Measurements from ENCODE around the gene CMC1. TPM values are rescaled to one million over a fixed set of nuclear protein-coding genes. Genes with fewer than 3 reads are reported as not detected.

Gene CMC1
- total RNA-seq, 1 experiment from 2014 or later, result 16.5 TPM

GRCh38 chr3:28252001-28252431, 10.6 kb downstream of the CMC1 start:
- WGBS (ENCODE audit: extremely low coverage, insufficient read length, low lambda C conversion rate), result no CpG with 5 or more reads among the region's 3 CpGs
- Histone ChIP-seq H3K9me3 (ENCODE audit: control insufficient read depth, low read depth, low read length) (no peaks in the 10 kb centered on the region), H2BK12ac (ENCODE audit: insufficient read length, low read depth, low read length) (no peak overlapping the region), H4K8ac (replicated peaks; ENCODE audit: insufficient read length, low read depth, low read length) (no peak overlapping the region), H3K9ac (ENCODE audit: extremely low read depth, insufficient read length, low read length) (no peak overlapping the region), H3K18ac (ENCODE audit: insufficient read length, low read depth, low read length) (no peak overlapping the region), H2BK20ac (ENCODE audit: low read depth, low read length, poor library complexity, severe bottlenecking) (no peak overlapping the region), H4K20me1 (ENCODE audit: control insufficient read depth, insufficient read depth, insufficient read length) (no peaks in the 10 kb centered on the region), H2AFZ (ENCODE audit: low read length) (no peak overlapping the region), H3K4ac (ENCODE audit: low read depth, low read length) (no peak overlapping the region), H3K14ac (ENCODE audit: insufficient read depth, low read length) (no peak overlapping the region), H3K27ac (ENCODE audit: insufficient read length, low read depth, low read length) (no peak overlapping the region), H3K56ac (ENCODE audit: insufficient read length, low read depth, low read length) (no peak overlapping the region), H3K23me2 (ENCODE audit: insufficient read length, low read depth, low read length, poor library complexity, severe bottlenecking) (no peaks in the 10 kb centered on the region), H3K79me1 (ENCODE audit: insufficient read depth, low read depth, low read length, poor library complexity, severe bottlenecking) (no peaks in the 10 kb centered on the region), H3K27me3 (ENCODE audit: insufficient read depth, low read length) (no peaks in the 10 kb centered on the region), H4K5ac (ENCODE audit: insufficient read length, low read depth, low read length) (no peak overlapping the region), H3K4me2 (ENCODE audit: insufficient read depth, insufficient read length, low read length) (no peak overlapping the region), H2BK5ac (ENCODE audit: insufficient read length, low read length) (no peak overlapping the region), H2BK15ac (ENCODE audit: low read depth, low read length) (no peak overlapping the region), H3K4me1 (ENCODE audit: insufficient read depth, low read length) (peaks cover 8% of the 10 kb centered on the region; the same call in 1 of the 2 replicates), H3T11ph (ENCODE audit: low read length) (no peak overlapping the region), H2AK5ac (ENCODE audit: insufficient read length, low read length) (no peak overlapping the region), H3K79me2 (ENCODE audit: insufficient read depth, low read length) (peaks cover 1% of the 10 kb centered on the region; the same call in 1 of the 2 replicates), H2BK120ac (ENCODE audit: low read depth, low read length, poor library complexity, severe bottlenecking) (no peak overlapping the region), H3K23ac (ENCODE audit: insufficient read length, low read depth, low read length) (no peak overlapping the region), H4K91ac (ENCODE audit: insufficient read length, low read depth, low read length) (no peak overlapping the region)
- no peaks in the 10 kb centered on the region for H3K27me3 Mint-ChIP-seq (ENCODE audit: low read depth)
- no peaks in the 10 kb centered on the region; a peak in 4 of 7 replicates for H3K36me3 Mint-ChIP-seq (ENCODE audit: insufficient read depth in 1 of 3, low read depth in 3 of 3)
- no peaks in the 10 kb centered on the region for H3K9me3 Mint-ChIP-seq
- H3K4me3 Mint-ChIP-seq, result no peak overlapping the region
- DNase-seq, result no peak
- no peak for TF ChIP-seq CTCF (conservative IDR thresholded peaks at IDR 0.05)
- H3K27ac Mint-ChIP-seq, result no peak overlapping the region
- H3K4me1 Mint-ChIP-seq, result peaks cover 40 to 46% of the 10 kb centered on the region in 2 experiments

Data from H9 (cell line).